ENCODE data around the gene FBXL5. TPM values are rescaled to one million over a fixed set of nuclear protein-coding genes. Genes with fewer than 3 reads are reported as not detected.
A peak's percentile ranks its signal among the peaks of the same experiment; 100 is the strongest.

The FBXL5 gene
- total RNA-seq, 3 donors from 2014 or later, result 44.8 to 104 (median 60.4) TPM

- Histone ChIP-seq H3K4me1 (ENCODE audit: low read depth) (peaks cover 13% of the 10 kb centered on the region), H3K9me3 (no peaks in the 10 kb centered on the region), H3K4me3 (peak overlapping the region; percentile 64), H3K36me3 (ENCODE audit: low read depth) (peaks cover 6% of the 10 kb centered on the region)
- intact Hi-C loops (cut with DNase I, micrococcal nuclease), result no loop called here
- ATAC-seq (no peak), DNase-seq (no peak)
- TF ChIP-seq, protein P1, sequence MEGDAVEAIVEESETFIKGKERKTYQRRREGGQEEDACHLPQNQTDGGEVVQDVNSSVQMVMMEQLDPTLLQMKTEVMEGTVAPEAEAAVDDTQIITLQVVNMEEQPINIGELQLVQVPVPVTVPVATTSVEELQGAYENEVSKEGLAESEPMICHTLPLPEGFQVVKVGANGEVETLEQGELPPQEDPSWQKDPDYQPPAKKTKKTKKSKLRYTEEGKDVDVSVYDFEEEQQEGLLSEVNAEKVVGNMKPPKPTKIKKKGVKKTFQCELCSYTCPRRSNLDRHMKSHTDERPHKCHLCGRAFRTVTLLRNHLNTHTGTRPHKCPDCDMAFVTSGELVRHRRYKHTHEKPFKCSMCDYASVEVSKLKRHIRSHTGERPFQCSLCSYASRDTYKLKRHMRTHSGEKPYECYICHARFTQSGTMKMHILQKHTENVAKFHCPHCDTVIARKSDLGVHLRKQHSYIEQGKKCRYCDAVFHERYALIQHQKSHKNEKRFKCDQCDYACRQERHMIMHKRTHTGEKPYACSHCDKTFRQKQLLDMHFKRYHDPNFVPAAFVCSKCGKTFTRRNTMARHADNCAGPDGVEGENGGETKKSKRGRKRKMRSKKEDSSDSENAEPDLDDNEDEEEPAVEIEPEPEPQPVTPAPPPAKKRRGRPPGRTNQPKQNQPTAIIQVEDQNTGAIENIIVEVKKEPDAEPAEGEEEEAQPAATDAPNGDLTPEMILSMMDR (IDR thresholded peaks at IDR 0.05), result no peak
Observed at GRCh38 chr4:15682242-15683142, 27.3 kb upstream of the FBXL5 start.

- DNase-seq (peak; percentile 99 to 100 (median 100)), ATAC-seq (peak; percentile 95)
- peaks cover 6% of the 10 kb centered on the region for H3K36me3 ChIP-seq (ENCODE audit: low read depth)
- peak within 1 kb of the TSS; percentile 64 for H3K4me3 ChIP-seq
- no peaks in the 10 kb centered on the region for H3K9me3 ChIP-seq
- peaks cover 13% of the 10 kb centered on the region for H3K4me1 ChIP-seq (ENCODE audit: low read depth)
- TF ChIP-seq, protein P1 (IDR thresholded peaks at IDR 0.05), result no peak
- intact Hi-C loops (cut with DNase I, micrococcal nuclease), result no loop called here
Observed at GRCh38 chr4:15681372-15682241, 26.4 kb upstream of the FBXL5 start, which contains the start of gene FAM200B. Gene FAM200B, plus strand, starts transcription at chr4:15681827. Its CDS starts 5,151 bp downstream, at chr4:15686978.

DNA sequence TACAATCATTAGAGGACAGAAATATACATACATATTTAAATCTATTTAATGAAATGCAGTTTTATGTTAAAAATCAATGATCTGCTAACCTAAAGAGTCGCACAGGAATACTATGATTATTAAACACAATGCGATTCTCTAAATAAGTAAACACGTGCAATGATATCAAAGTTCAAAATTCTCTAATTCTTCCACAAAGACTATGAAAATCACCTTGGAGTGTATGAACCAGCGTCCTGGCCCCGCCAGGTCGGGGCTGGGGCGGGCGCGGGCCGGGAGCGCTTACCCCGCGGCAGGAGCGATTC is 25.9 kb upstream of the FBXL5 start:
- TF ChIP-seq, protein P1 (IDR thresholded peaks at IDR 0.05), result no peak
- H3K36me3 ChIP-seq (ENCODE audit: low read depth), result peaks cover under 1% of the 10 kb centered on the region
- no peaks in the 10 kb centered on the region for H3K9me3 ChIP-seq
- peak overlapping the region; percentile 64 for H3K4me3 ChIP-seq
- no peak for ATAC-seq
- intact Hi-C loops (cut with DNase I, micrococcal nuclease), result no loop called here
- peaks cover 13% of the 10 kb centered on the region for H3K4me1 ChIP-seq (ENCODE audit: low read depth)
- no peak for DNase-seq

- peak; percentile 39 for ATAC-seq
- DNase-seq, result peak in 1 of 3 donors; percentile 45
- intact Hi-C loops (cut with DNase I, micrococcal nuclease), result no loop called here
- TF ChIP-seq, protein P1 (IDR thresholded peaks at IDR 0.05), result no peak
- Histone ChIP-seq H3K4me1 (ENCODE audit: low read depth) (no peaks in the 10 kb centered on the region), H3K4me3 (no peak overlapping the region), H3K36me3 (ENCODE audit: low read depth) (no peaks in the 10 kb centered on the region), H3K9me3 (no peaks in the 10 kb centered on the region)
Observed at GRCh38 chr4:15677507-15677988, 22.4 kb upstream of the FBXL5 start.

GRCh38 chr4:15676899-15677298 is 21.7 kb upstream of the FBXL5 start:
- ATAC-seq, result no peak
- H3K9me3 ChIP-seq, result no peaks in the 10 kb centered on the region
- intact Hi-C loops (cut with DNase I, micrococcal nuclease), result no loop called here
- no peaks in the 10 kb centered on the region for H3K4me1 ChIP-seq (ENCODE audit: low read depth)
- TF ChIP-seq, protein P1 (IDR thresholded peaks at IDR 0.05), result no peak
- H3K36me3 ChIP-seq (ENCODE audit: low read depth), result no peaks in the 10 kb centered on the region
- DNase-seq, result no peak
- no peak overlapping the region for H3K4me3 ChIP-seq

Data from mucosa of descending colon (tissue), 3 donors.